ENCODE measurements around the gene GLT8D1. TPM values are rescaled to one million over a fixed set of nuclear protein-coding genes. Genes with fewer than 3 reads are reported as not detected.

The GLT8D1 gene
- total and polyA plus RNA-seq, 2 of the 4 experiments (the other 2 are of a cell fraction), result 87.8 to 124 TPM

DNA sequence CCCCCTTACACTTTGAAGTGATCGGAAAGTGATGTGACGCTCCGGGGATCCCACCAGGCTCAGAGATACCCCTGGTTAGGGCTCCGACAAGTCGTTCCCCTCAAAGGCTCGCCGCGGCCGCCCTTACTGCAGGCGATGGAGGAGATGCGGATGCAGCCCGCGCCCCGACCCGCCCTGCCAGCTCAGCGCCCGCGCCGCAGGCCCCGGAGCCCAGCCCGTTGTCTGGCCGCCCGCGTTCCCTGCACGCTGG lies 228 bp downstream of the GLT8D1 start:
- H2AFZ ChIP-seq (replicated peaks; ENCODE audit: low read length, poor library complexity), result peak overlapping the region; percentile 100
- peaks cover 4% of the 10 kb centered on the region for H3K36me3 ChIP-seq (ENCODE audit: control insufficient read depth, insufficient read depth, low read length)
- BruUV-seq (replicated peaks), result no TSS peak
- H3K4me1 ChIP-seq (ENCODE audit: control insufficient read depth, insufficient read depth, low read length), result peaks cover 5% of the 10 kb centered on the region
- H2AK5ac ChIP-seq (ENCODE audit: low read depth, low read length), result peak overlapping the region; percentile 83; the same call in 1 of the 2 replicates
- peak overlapping the region; percentile 99 for H3K4me2 ChIP-seq (ENCODE audit: low read depth, low read length)
- H3K9me1 ChIP-seq (ENCODE audit: insufficient read depth, low read length), result peaks cover 5% of the 10 kb centered on the region; the same call in 1 of the 2 replicates
- WGBS, 2 experiments (ENCODE audit: extremely low coverage in 2 of 2, insufficient read length in 1 of 2), result 1% methylated on average over 22 of the region's 25 CpGs; no CpG with 5 or more reads in 1 of the 2 experiments
- H3K79me1 ChIP-seq (ENCODE audit: low read depth in 1 of 2, low read length in 2 of 2), result peaks cover 22 to 61% of the 10 kb centered on the region in 2 experiments
- H3K4me3 ChIP-seq (ENCODE audit: insufficient read depth, low read depth, low read length), result peak overlapping the region; percentile 95
- peak overlapping the region; percentile 26 for H3K18ac ChIP-seq (ENCODE audit: low read depth, low read length)
- H4K20me1 ChIP-seq (ENCODE audit: insufficient read depth, low read length), result peaks cover 12% of the 10 kb centered on the region; the same call in 1 of the 2 replicates
- in situ Hi-C loops (cut with MboI; ENCODE audit: low sequenced_read_pairs) (no loop called here), dilution Hi-C loops (cut with HindIII; ENCODE audit: low sequenced_read_pairs, unreplicated experiment) (no loop called here), intact Hi-C loops (cut with micrococcal nuclease) (no loop called here)
- H4K91ac ChIP-seq (ENCODE audit: insufficient read depth, low read depth, low read length), result peak overlapping the region; percentile 96
- ChIA-PET CTCF (no interaction called here), POLR2A (ENCODE audit: unreplicated experiment) (no interaction called here)
- ATAC-seq (ENCODE audit: low read depth), result no peak
- peak overlapping the region; percentile 80 for H3K9ac ChIP-seq (ENCODE audit: low read depth, low read length)
- DNase-seq, result no peak
- H2BK5ac ChIP-seq (ENCODE audit: low read depth, low read length, poor library complexity, severe bottlenecking), result peak overlapping the region; percentile 90
- H4K8ac ChIP-seq (ENCODE audit: low read depth in 2 of 2, low read length in 2 of 2), result peak overlapping the region; percentile 87 to 92
- H3K4ac ChIP-seq (ENCODE audit: low read depth, low read length), result peak overlapping the region; percentile 97
- H4K5ac ChIP-seq (ENCODE audit: low read depth, low read length), result peak overlapping the region; percentile 47
- H3K9me3 ChIP-seq (ENCODE audit: control insufficient read depth, insufficient read depth, low read length), result no peaks in the 10 kb centered on the region
- H2BK20ac ChIP-seq (ENCODE audit: low read depth, low read length), result no peak overlapping the region
- H2BK120ac ChIP-seq (ENCODE audit: low read depth, low read length), result peak overlapping the region; percentile 51; the same call in 1 of the 2 replicates
- peak overlapping the region; percentile 88 for H3K14ac ChIP-seq (replicated peaks; ENCODE audit: low read depth, low read length)
- H3K56ac ChIP-seq (ENCODE audit: extremely low read depth, insufficient read depth, low read length), result peak overlapping the region; percentile 89; the same call in 1 of the 2 replicates
- H2AK9ac ChIP-seq (replicated peaks; ENCODE audit: low read depth, low read length, poor library complexity), result peak overlapping the region; percentile 100
- peak overlapping the region; percentile 59; the same call in 1 of the 3 replicates for H2BK15ac ChIP-seq (ENCODE audit: low read depth, low read length)
- H3K27ac ChIP-seq (ENCODE audit: insufficient read depth, low read length), result peak overlapping the region; percentile 91
- H3K27me3 ChIP-seq (ENCODE audit: control insufficient read depth, insufficient read depth, low read length), result no peaks in the 10 kb centered on the region
- TF ChIP-seq BHLHE40 (IDR thresholded peaks at IDR 0.05; ENCODE audit: low read depth, low read length), result 0 out of 2 replicates have a peak, but pooled peaks have one; percentile 3
- no peak for TF ChIP-seq NFE2L2 (IDR thresholded peaks at IDR 0.05; ENCODE audit: low read depth, low read length)
- no peak for TF ChIP-seq FOS (IDR thresholded peaks at IDR 0.05; ENCODE audit: low read depth, low read length)
- no peak; the same call in 1 of the 2 replicates for TF ChIP-seq CHD1 (IDR thresholded peaks at IDR 0.05; ENCODE audit: low read depth, low read length)
- H3K23ac ChIP-seq (ENCODE audit: low read depth, low read length), result peak overlapping the region; percentile 87

Data from IMR-90 (cell line).